B cell (primary cell): Measurements from ENCODE around the gene DDAH2. TPM values are rescaled to one million over a fixed set of nuclear protein-coding genes. Genes with fewer than 3 reads are reported as not detected.

ENCODE experiments used
- ATAC-seq: fragments of 200-7000 bp; cut with Tn5 transposase; one replicate; pipeline ENCODE4 v1.10.0; 2021; ENCODE audit warnings: low read depth, mild to moderate bottlenecking, moderate number of reproducible peaks, moderate library complexity
- CTCF ChIA-PET: fragments of 350-600 bp; sonication (Branson Sonifier 250); formaldehyde crosslinking; loops from one replicate; lab custom pipeline; 2021; ENCODE audit warnings: antibody characterized with exemption, inconsistent platforms; lab: Charles Lee
- POLR2A ChIA-PET: fragments of 350-600 bp; sonication (Branson Sonifier 250); formaldehyde crosslinking; loops from one replicate; lab custom pipeline; 2021; ENCODE audit warnings: antibody characterized with exemption; lab: Charles Lee
- DNase-seq: peaks from one replicate; pipeline ENCODE4 v3.0.0; 2013
- H2AFZ ChIP-seq: 2 replicates; pipeline ENCODE4 v1.6.1; 2012; ENCODE audit warnings: mild to moderate bottlenecking, low read depth, low read length; ENCODE audit not compliant: insufficient read depth, poor library complexity, severe bottlenecking
- H3K27ac ChIP-seq, 2 donors: 1 replicate in 1 of 2; 2 replicates in 1 of 2; pipeline ENCODE4 v1.5.1; 2012 to 2013; ENCODE audit warnings: low read length in 2 of 2, mild to moderate bottlenecking in 2 of 2, moderate library complexity in 1 of 2
- H3K27me3 ChIP-seq, 4 experiments: fragments of 200-600 bp in 1 of 4; sonication (generic) in 1 of 4; replicated peaks in 1 of 4; 1 replicate in 2 of 4; 2 replicates in 2 of 4; pipeline versions ENCODE4 v1.6.1 to v1.7.0; 2013 to 2016; ENCODE audit warnings: low read length in 3 of 4, mild to moderate bottlenecking in 2 of 4, mixed read lengths in 1 of 4, moderate library complexity in 1 of 4; ENCODE audit not compliant: insufficient read depth in 4 of 4, control insufficient read depth in 3 of 4; ENCODE audit errors: control extremely low read depth in 1 of 4
- H3K36me3 ChIP-seq, 2 experiments: replicated peaks in 1 of 2; 1 replicate in 1 of 2; 2 replicates in 1 of 2; pipeline versions ENCODE4 v1.6.1 to v1.7.1; 2013; ENCODE audit warnings: low read length in 1 of 2; ENCODE audit not compliant: insufficient read depth in 2 of 2, control insufficient read depth in 1 of 2; ENCODE audit errors: control extremely low read depth in 1 of 2, extremely low read depth in 1 of 2
- H3K4me1 ChIP-seq, 2 donors: fragments of 200-600 bp in 1 of 2; sonication (generic) in 1 of 2; 1 replicate in 1 of 2; 2 replicates in 1 of 2; pipeline versions ENCODE4 v1.5.1 to v1.6.1; 2013 to 2017; ENCODE audit warnings: low read length in 2 of 2; ENCODE audit not compliant: control insufficient read depth in 2 of 2, insufficient read depth in 2 of 2
- H3K4me2 ChIP-seq: replicated peaks from 2 replicates; pipeline ENCODE3; 2012; ENCODE audit warnings: mild to moderate bottlenecking, low read depth, low read length; ENCODE audit not compliant: poor library complexity, severe bottlenecking
- H3K4me3 ChIP-seq, 5 experiments: fragments of 200-600 bp in 1 of 5; sonication (generic) in 1 of 5; 1 replicate in 3 of 5; 2 replicates in 2 of 5; pipeline versions ENCODE4 v1.5.1 to v1.7.0; 2011 to 2016; ENCODE audit warnings: low read length in 4 of 5, mild to moderate bottlenecking in 4 of 5, low read depth in 2 of 5, control low read depth in 1 of 5, moderate library complexity in 1 of 5; ENCODE audit not compliant: insufficient read depth in 1 of 5; ENCODE audit errors: control extremely low read depth in 1 of 5, extremely low read depth in 1 of 5
- H3K79me2 ChIP-seq: fragments of 200-600 bp; sonication (generic); one replicate; pipeline ENCODE4 v1.6.0; 2016; ENCODE audit warnings: low read length; ENCODE audit not compliant: control insufficient read depth, insufficient read depth
- H3K9ac ChIP-seq: fragments of 200-600 bp; sonication (generic); 2 replicates; pipeline ENCODE4 v1.6.1; 2017; ENCODE audit warnings: mild to moderate bottlenecking, low read length, moderate library complexity
- H3K9me3 ChIP-seq, 3 donors: one replicate each; pipeline versions ENCODE4 v1.6.1 to v1.7.1; 2013; ENCODE audit warnings: low read length in 2 of 3; ENCODE audit not compliant: control insufficient read depth in 2 of 3, insufficient read depth in 1 of 3; ENCODE audit errors: control extremely low read depth in 1 of 3
- H4K20me1 ChIP-seq: 2 replicates; pipeline ENCODE4 v1.6.0; 2012; ENCODE audit warnings: mild to moderate bottlenecking, low read length; ENCODE audit not compliant: insufficient read depth, control insufficient read depth, poor library complexity, severe bottlenecking
- H3K27ac Mint-ChIP-seq: one replicate; pipeline ENCODE4 v1.8.0; 2021; ENCODE audit warnings: mixed read lengths
- H3K27me3 Mint-ChIP-seq: one replicate; pipeline ENCODE4 v1.8.0; 2021; ENCODE audit warnings: mixed read lengths
- H3K4me1 Mint-ChIP-seq: one replicate; pipeline ENCODE4 v1.8.0; 2021; ENCODE audit warnings: mixed read lengths
- H3K4me3 Mint-ChIP-seq: one replicate; pipeline ENCODE4 v1.8.0; 2021; ENCODE audit warnings: mixed read lengths
- H3K9me3 Mint-ChIP-seq: one replicate; pipeline ENCODE4 v1.8.0; 2022; ENCODE audit warnings: mixed read lengths; ENCODE audit not compliant: insufficient read depth
- CTCF ChIP-seq: fragments of 200-600 bp; IDR thresholded peaks from one replicate; pipeline ENCODE4 v1.8.0; 2022; ENCODE audit warnings: antibody characterized with exemption, mild to moderate bottlenecking
- EZH2 ChIP-seq: IDR thresholded peaks from 2 replicates; pipeline ENCODE4 v1.6.1; 2012; ENCODE audit warnings: borderline replicate concordance, low read depth, mild to moderate bottlenecking, moderate library complexity, low read length; ENCODE audit not compliant: insufficient read depth, poor library complexity, severe bottlenecking
- WGBS: methylation state at CpG from one replicate; pipeline ENCODE4 v1.1.5; 2013; ENCODE audit warnings: missing lambda C conversion rate; ENCODE audit not compliant: insufficient coverage; 5-methylcytosine and 5-hydroxymethylcytosine counted together
- intact Hi-C: fragments of 100-400 bp; cut with micrococcal nuclease; formaldehyde crosslinking; loops from one replicate; pipeline ENCODE4 v1.10.0; 2022
- polyA plus RNA-seq: library from polyadenylated mRNA; depleted of rRNA; stranded (reverse); fragments of >200 nt; gene quantifications from 2 replicates; pipeline ENCODE4 v1.2.3, GENCODE V29; 2012
- total RNA-seq, 2 donors: library from RNA; stranded (reverse); fragments of 120-200 nt in 1 of 2; gene quantifications; 1 replicate in 1 of 2; 2 replicates in 1 of 2; pipeline versions ENCODE4 v1.2.3 to v1.2.4, GENCODE V29; 2013 to 2022

The DDAH2 gene
- total and polyA plus RNA-seq, 2 donors (not counting 1 experiment from before 2014, with no cell fraction given), result 59.2 to 87.2 TPM

- Mint-ChIP-seq H3K27ac (no peak overlapping the region), H3K4me3 (no peak overlapping the region), H3K27me3 (no peaks in the 10 kb centered on the region), H3K9me3 (no peaks in the 10 kb centered on the region), H3K4me1 (peaks cover 18% of the 10 kb centered on the region)
- H3K9me3 ChIP-seq, result no peaks in the 10 kb centered on the region
- H3K79me2 ChIP-seq, result no peaks in the 10 kb centered on the region
- WGBS, result 95% methylated on average over 5 of the region's 5 CpGs
- TF ChIP-seq CTCF, result no peak
- TF ChIP-seq EZH2, result no peak
- peaks cover 15 to 21% of the 10 kb centered on the region in 2 donors for H3K4me1 ChIP-seq
- no peak overlapping the region for H2AFZ ChIP-seq
- no peak overlapping the region for H3K9ac ChIP-seq
- POLR2A ChIA-PET, result no interaction called here
- no peak for ATAC-seq
- CTCF ChIA-PET, result interaction anchor here (1.2 to 1.9 kb wide), 2 partner anchors 8 to 13 kb away, joined by 4 to 7 read pairs; no protein-coding TSS in a partner anchor
- intact Hi-C loops, result no loop called here
- no peak overlapping the region for H3K4me2 ChIP-seq
- no peaks in the 10 kb centered on the region for H3K27me3 ChIP-seq
- no peak for DNase-seq
- no peak overlapping the region for H3K27ac ChIP-seq
- H3K36me3 ChIP-seq, result peaks cover 0 to 51% of the 10 kb centered on the region in 2 experiments
- no peak overlapping the region for H3K4me3 ChIP-seq
- H4K20me1 ChIP-seq, result no peaks in the 10 kb centered on the region
Measured at GRCh38 chr6:31778193-31778592, 49.1 kb upstream of the DDAH2 start.

DNA sequence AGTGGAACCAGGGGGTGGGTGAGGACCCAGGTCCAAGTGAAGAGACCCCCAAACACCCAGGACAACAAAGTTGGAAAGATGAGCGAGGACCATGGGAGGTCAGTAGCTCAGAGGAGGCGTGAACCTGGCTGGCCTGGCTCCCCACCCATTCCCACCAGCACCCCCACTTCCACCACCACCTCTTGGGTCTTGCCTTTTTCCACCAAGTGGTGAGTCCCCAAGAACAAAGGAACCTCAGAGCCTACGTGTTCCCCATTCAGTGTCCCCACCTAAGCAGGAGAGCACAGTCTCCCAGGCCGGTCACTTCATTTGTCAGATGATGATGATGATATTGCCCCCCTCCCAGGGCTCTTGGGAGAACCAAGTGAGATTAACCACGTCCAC lies 48.6 kb upstream of the DDAH2 start:
- Mint-ChIP-seq H3K4me1 (peaks cover 21% of the 10 kb centered on the region), H3K27me3 (no peaks in the 10 kb centered on the region), H3K9me3 (no peaks in the 10 kb centered on the region), H3K27ac (peak overlapping the region; percentile 90), H3K4me3 (no peak overlapping the region)
- Histone ChIP-seq H3K4me2 (peak overlapping the region; percentile 72), H3K9me3 (no peaks in the 10 kb centered on the region), H3K27me3 (no peaks in the 10 kb centered on the region), H3K4me3 (no peak overlapping the region), H3K36me3 (peaks cover 0 to 47% of the 10 kb centered on the region in 2 experiments), H3K9ac (no peak overlapping the region), H3K79me2 (no peaks in the 10 kb centered on the region), H3K4me1 (peaks cover 15 to 24% of the 10 kb centered on the region in 2 donors), H4K20me1 (no peaks in the 10 kb centered on the region), H3K27ac (peak overlapping the region; percentile 66 to 67), H2AFZ (no peak overlapping the region)
- WGBS, result 100% methylated on average over 4 of the region's 5 CpGs
- POLR2A ChIA-PET, result interaction anchor here (0.6 kb wide), 1 partner anchor 30 kb away, joined by 3 read pairs; no protein-coding TSS in a partner anchor
- ATAC-seq, result no peak
- TF ChIP-seq CTCF (no peak), EZH2 (no peak)
- CTCF ChIA-PET, result interaction anchor here (0.9 to 1.9 kb wide), 4 partner anchors 8 to 36 kb away, joined by 4 to 7 read pairs (median 4); partner anchors contain the start of gene VARS1
- intact Hi-C loops, result loop anchor here (2.0 kb wide), 2 partner anchors 17 to 39 kb away; partner anchors contain the start of gene VARS1
- no peak for DNase-seq
